ENCODE measurements around the gene HSPB1.
"Not testable (repeated sequence)": the region's sequence is repeated elsewhere in the genome, so short reads cannot be mapped to it uniquely, and the experiment has no call there.

Gene HSPB1

GRCh38 chr7:76314042-76314721 lies 11.7 kb downstream of the HSPB1 start:
- TF ChIP-seq TCF4 (CRISPR knock-in tag; IDR thresholded peaks at IDR 0.05; ENCODE audit: borderline replicate concordance): no peak
- TF ChIP-seq ARNTL (CRISPR knock-in tag; IDR thresholded peaks at IDR 0.05; ENCODE audit: borderline replicate concordance, low read depth): no peak
- no peak for TF ChIP-seq ISL1 (CRISPR knock-in tag; IDR thresholded peaks at IDR 0.05)
- TF ChIP-seq, protein P1, sequence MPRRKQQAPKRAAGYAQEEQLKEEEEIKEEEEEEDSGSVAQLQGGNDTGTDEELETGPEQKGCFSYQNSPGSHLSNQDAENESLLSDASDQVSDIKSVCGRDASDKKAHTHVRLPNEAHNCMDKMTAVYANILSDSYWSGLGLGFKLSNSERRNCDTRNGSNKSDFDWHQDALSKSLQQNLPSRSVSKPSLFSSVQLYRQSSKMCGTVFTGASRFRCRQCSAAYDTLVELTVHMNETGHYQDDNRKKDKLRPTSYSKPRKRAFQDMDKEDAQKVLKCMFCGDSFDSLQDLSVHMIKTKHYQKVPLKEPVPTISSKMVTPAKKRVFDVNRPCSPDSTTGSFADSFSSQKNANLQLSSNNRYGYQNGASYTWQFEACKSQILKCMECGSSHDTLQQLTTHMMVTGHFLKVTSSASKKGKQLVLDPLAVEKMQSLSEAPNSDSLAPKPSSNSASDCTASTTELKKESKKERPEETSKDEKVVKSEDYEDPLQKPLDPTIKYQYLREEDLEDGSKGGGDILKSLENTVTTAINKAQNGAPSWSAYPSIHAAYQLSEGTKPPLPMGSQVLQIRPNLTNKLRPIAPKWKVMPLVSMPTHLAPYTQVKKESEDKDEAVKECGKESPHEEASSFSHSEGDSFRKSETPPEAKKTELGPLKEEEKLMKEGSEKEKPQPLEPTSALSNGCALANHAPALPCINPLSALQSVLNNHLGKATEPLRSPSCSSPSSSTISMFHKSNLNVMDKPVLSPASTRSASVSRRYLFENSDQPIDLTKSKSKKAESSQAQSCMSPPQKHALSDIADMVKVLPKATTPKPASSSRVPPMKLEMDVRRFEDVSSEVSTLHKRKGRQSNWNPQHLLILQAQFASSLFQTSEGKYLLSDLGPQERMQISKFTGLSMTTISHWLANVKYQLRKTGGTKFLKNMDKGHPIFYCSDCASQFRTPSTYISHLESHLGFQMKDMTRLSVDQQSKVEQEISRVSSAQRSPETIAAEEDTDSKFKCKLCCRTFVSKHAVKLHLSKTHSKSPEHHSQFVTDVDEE (CRISPR knock-in tag; IDR thresholded peaks at IDR 0.05): peak; percentile 35; the same call in 1 of the 2 replicates
- TF ChIP-seq ZC3H10 (CRISPR knock-in tag; IDR thresholded peaks at IDR 0.05): no peak
- TF ChIP-seq ZNF8 (CRISPR knock-in tag; IDR thresholded peaks at IDR 0.05): no peak
- no peak for TF ChIP-seq ZFP30 (CRISPR knock-in tag; IDR thresholded peaks at IDR 0.05)
- ATAC-seq: peak; percentile 65

DNA sequence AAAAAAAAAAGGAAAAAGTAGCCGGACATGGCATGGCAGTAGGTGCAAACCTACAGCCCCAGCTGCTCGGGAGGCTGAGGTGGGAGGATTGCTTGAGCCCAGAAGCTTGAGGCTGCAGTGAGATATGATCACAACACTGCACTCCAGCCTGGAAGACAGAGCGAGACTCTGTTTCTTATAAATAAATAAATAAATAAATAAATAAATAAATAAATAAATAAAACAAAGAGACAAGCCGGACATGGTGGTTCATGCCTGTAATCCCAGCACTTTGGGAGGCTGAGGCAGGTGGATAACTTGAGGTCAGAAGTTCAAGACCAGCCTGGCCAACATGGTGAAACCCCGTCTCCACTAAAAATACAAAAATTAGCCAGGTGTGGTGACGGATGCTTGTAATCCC lies 12.3 kb downstream of the HSPB1 start:
- ATAC-seq: not testable (repeated sequence)

DNA sequence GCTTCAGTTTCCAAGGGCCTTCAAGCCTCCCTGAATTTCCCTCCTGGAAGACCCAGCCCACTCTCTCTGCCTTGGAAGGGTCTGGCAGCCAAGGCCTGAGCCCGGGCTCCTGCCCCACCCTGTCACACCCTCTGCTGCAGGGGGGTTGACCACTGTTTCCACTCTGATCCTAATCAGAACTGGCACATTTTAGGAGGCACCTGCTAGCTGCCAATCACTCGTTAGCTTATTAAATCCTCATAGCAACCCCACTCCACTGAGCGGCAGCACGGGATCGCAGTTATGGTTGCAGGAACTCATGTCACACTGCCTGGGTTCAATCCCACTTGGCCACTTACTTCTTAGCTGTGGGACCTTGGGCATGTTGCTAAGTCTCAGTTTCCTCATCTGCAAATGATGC lies 12.9 kb downstream of the HSPB1 start:
- no peak for TF ChIP-seq TOX (CRISPR knock-in tag; IDR thresholded peaks at IDR 0.05; ENCODE audit: borderline replicate concordance)
- TF ChIP-seq ZC3H10 (CRISPR knock-in tag; IDR thresholded peaks at IDR 0.05): no peak
- TF ChIP-seq BACH2 (CRISPR knock-in tag; IDR thresholded peaks at IDR 0.05; ENCODE audit: borderline replicate concordance): no peak
- no peak for TF ChIP-seq CSDC2 (CRISPR knock-in tag; IDR thresholded peaks at IDR 0.05)
- no peak for ATAC-seq

DNA sequence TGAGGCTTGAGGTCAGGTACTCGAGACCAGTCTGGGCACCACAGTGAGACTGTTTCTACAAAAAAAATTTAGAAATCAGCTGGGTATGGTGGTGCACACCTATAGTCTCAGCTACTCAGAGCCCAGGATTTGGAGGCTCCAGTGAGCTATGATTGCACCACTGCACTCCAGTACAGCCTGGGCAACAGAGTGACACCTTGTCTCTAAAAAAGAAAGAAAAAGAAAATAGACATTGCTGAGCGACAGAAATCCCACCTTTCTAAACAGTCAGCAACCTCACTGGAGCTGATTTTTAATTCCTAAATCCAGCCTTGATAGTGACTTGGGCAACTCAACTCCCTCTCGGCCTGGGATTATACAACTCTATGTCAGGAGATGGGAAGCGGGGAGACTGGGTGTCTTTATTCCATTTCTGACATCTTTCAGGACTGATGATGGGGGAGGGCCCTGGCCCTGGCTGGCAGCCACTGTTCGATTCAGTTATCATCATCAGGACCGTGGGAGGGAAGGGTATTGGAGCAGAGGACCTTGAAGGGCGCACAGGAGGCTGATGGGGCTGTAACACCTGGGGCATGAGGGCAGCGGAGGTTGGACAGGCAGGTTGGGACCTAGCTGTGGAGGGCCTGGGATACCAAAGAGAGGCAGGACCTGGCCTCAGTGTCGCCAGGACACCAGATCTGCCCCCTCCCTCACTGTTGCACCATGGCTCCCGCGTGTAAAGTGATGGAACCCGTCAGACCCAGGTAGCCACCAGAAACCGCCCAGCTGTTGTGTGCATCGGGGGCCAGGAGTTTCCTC lies 14.7 kb downstream of the HSPB1 start:
- no peak for ATAC-seq
- TF ChIP-seq, protein P2, sequence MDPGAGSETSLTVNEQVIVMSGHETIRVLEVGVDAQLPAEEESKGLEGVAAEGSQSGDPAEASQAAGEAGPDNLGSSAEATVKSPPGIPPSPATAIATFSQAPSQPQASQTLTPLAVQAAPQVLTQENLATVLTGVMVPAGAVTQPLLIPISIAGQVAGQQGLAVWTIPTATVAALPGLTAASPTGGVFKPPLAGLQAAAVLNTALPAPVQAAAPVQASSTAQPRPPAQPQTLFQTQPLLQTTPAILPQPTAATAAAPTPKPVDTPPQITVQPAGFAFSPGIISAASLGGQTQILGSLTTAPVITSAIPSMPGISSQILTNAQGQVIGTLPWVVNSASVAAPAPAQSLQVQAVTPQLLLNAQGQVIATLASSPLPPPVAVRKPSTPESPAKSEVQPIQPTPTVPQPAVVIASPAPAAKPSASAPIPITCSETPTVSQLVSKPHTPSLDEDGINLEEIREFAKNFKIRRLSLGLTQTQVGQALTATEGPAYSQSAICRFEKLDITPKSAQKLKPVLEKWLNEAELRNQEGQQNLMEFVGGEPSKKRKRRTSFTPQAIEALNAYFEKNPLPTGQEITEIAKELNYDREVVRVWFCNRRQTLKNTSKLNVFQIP (CRISPR knock-in tag; IDR thresholded peaks at IDR 0.05; ENCODE audit: borderline replicate concordance, low read depth): no peak
- no peak for TF ChIP-seq GLIS3 (CRISPR knock-in tag; IDR thresholded peaks at IDR 0.05)
- no peak for TF ChIP-seq TOX (CRISPR knock-in tag; IDR thresholded peaks at IDR 0.05; ENCODE audit: borderline replicate concordance)
- TF ChIP-seq TCF4 (CRISPR knock-in tag; IDR thresholded peaks at IDR 0.05; ENCODE audit: borderline replicate concordance): no peak
- no peak for TF ChIP-seq ZFP3 (CRISPR knock-in tag; IDR thresholded peaks at IDR 0.05)
- TF ChIP-seq SNAI2 (CRISPR knock-in tag; IDR thresholded peaks at IDR 0.05): no peak
- TF ChIP-seq, protein P1 (CRISPR knock-in tag; IDR thresholded peaks at IDR 0.05): no peak
- TF ChIP-seq ZNF565 (CRISPR knock-in tag; conservative IDR thresholded peaks at IDR 0.05; ENCODE audit: low read depth): no peak
- no peak for TF ChIP-seq PPARA (CRISPR knock-in tag; IDR thresholded peaks at IDR 0.05; ENCODE audit: borderline replicate concordance)
- no peak for TF ChIP-seq CSDC2 (CRISPR knock-in tag; IDR thresholded peaks at IDR 0.05)
- no peak for TF ChIP-seq ESRRG (CRISPR knock-in tag; IDR thresholded peaks at IDR 0.05)
- TF ChIP-seq ARNTL (CRISPR knock-in tag; IDR thresholded peaks at IDR 0.05; ENCODE audit: borderline replicate concordance, low read depth): no peak
- TF ChIP-seq RARB (CRISPR knock-in tag; IDR thresholded peaks at IDR 0.05): no peak
- TF ChIP-seq, protein P3, sequence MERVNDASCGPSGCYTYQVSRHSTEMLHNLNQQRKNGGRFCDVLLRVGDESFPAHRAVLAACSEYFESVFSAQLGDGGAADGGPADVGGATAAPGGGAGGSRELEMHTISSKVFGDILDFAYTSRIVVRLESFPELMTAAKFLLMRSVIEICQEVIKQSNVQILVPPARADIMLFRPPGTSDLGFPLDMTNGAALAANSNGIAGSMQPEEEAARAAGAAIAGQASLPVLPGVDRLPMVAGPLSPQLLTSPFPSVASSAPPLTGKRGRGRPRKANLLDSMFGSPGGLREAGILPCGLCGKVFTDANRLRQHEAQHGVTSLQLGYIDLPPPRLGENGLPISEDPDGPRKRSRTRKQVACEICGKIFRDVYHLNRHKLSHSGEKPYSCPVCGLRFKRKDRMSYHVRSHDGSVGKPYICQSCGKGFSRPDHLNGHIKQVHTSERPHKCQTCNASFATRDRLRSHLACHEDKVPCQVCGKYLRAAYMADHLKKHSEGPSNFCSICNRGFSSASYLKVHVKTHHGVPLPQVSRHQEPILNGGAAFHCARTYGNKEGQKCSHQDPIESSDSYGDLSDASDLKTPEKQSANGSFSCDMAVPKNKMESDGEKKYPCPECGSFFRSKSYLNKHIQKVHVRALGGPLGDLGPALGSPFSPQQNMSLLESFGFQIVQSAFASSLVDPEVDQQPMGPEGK (CRISPR knock-in tag; IDR thresholded peaks at IDR 0.05; ENCODE audit: borderline replicate concordance): no peak
- TF ChIP-seq, protein P4, sequence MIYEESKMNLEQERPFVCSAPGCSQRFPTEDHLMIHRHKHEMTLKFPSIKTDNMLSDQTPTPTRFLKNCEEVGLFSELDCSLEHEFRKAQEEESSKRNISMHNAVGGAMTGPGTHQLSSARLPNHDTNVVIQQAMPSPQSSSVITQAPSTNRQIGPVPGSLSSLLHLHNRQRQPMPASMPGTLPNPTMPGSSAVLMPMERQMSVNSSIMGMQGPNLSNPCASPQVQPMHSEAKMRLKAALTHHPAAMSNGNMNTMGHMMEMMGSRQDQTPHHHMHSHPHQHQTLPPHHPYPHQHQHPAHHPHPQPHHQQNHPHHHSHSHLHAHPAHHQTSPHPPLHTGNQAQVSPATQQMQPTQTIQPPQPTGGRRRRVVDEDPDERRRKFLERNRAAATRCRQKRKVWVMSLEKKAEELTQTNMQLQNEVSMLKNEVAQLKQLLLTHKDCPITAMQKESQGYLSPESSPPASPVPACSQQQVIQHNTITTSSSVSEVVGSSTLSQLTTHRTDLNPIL (CRISPR knock-in tag; IDR thresholded peaks at IDR 0.05; ENCODE audit: low read depth): no peak
- no peak for TF ChIP-seq ZNF70 (CRISPR knock-in tag; IDR thresholded peaks at IDR 0.05)
